ENCODE measurements around the gene HIPK2.

HIPK2 gene

GRCh38 chr7:139669106-139670061, 108.4 kb downstream of the HIPK2 start:
- peak in 2 of 3 donors; percentile 45 to 58 for DNase-seq

GRCh38 chr7:139667377-139667776, 110.4 kb downstream of the HIPK2 start:
- DNase-seq, result no peak

DNA sequence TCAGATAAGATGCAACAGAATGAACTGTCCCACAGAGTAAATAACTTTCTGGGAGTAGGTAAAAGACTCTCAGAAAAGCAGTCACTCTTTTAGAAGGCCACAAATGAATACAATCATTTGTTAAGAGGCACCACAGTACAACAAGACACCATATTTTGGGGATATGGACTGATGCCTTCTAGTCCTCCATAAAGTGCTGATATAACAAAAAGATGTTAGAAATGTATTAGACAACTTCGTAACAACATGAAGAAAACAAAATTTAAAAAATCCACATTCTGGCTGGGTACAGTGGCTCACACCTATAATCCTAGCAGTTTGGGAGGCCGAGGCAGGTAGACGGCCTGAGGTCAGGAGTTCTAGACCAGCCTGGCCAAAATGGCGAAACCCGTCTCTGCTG, 111.3 kb downstream of the HIPK2 start:
- no peak for DNase-seq

DNA sequence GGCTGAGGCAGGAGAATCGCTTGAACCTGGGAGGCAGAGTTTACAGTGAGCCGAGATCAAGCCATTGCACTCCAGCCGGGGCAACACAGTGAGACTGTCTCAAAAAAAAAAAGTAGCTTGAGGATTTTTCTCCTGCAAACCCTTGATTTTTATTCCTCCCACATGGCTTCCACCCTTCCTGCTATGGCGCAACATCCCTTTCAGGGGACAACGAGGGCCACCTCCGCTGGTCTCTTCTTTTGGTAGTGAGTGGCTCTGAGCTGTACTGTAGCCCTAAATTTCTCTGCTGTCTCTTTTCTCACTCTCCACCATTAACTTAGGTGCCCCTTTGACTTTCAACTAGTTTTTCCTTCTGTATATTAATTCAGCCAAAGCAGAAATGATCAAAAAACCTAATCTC, 113.4 kb downstream of the HIPK2 start:
- DNase-seq, result peak; percentile 31 to 56 (median 38)

GRCh38 chr7:139663608-139664177, 114.1 kb downstream of the HIPK2 start:
- peak in 1 of 3 donors; percentile 26 for DNase-seq

GRCh38 chr7:139661903-139662302, 115.9 kb downstream of the HIPK2 start:
- DNase-seq, result no peak

DNA sequence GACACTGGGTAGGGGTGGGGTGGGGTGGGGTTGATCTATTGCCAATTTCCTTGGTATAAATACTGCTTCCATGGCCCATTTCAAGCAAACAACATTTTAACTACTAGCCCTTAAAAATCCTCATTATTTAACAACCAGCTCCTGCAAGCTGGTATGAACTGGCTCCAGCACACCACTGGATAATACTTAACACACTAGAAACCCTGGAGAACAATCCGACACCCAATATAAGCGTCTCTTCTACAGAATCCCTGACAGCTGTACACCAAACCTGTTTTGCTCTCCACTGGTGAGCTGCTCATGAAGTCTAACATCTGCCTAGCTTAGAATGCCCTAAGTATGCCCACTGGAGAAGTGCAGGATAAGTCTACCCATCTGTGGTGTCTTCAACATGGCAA, 116.8 kb downstream of the HIPK2 start:
- no peak for DNase-seq

GRCh38 chr7:139660317-139661042, 117.3 kb downstream of the HIPK2 start:
- peak in 1 of 3 donors; percentile 33 for DNase-seq

GRCh38 chr7:139659922-139660316, 117.9 kb downstream of the HIPK2 start:
- DNase-seq, result peak in 1 of 3 donors; percentile 26

GRCh38 chr7:139658908-139659675, 118.7 kb downstream of the HIPK2 start:
- DNase-seq, result no peak

DNA sequence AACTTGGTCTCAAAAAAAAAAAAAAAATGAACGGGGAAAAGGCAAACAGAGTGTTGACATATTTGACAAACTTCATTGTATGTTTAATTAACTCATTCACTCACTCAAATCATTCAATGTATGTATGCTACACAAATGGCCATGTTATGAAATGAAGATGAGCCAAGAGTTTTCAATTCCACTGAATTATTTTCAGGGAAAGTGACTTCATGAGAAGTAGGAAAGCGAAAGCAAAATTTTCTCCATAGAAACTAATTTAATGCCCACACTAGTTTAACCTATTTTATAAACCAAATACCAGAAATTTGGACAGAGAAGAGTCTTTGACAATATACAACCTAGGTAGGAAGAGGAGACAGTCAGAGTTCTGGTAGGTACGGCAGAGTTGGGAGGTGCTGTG, 119.5 kb downstream of the HIPK2 start:
- peak in 2 of 3 donors; percentile 30 to 65 for DNase-seq

DNA sequence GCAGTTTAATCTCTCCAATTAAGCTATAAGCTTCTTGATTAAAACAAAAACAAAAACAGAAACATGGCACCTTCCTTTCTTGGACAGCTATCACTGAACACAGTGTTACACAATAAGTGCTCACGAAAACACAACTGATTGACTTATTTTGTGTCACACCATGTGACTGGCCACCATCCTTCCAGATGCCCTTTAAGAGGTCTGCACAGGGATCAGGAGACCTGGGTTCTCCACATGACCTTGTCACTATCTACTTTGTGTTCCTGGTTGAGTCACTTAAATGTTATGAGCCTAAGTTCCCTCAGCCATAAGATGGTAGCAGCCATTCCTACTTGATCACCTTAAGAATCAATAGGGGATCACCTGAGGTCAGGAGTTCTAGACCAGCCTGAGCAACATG, 120.1 kb downstream of the HIPK2 start:
- DNase-seq, result no peak

- DNase-seq, result no peak
These were observed 121.4 kb downstream of the HIPK2 start for GRCh38 chr7:139656387-139656786.

DNA sequence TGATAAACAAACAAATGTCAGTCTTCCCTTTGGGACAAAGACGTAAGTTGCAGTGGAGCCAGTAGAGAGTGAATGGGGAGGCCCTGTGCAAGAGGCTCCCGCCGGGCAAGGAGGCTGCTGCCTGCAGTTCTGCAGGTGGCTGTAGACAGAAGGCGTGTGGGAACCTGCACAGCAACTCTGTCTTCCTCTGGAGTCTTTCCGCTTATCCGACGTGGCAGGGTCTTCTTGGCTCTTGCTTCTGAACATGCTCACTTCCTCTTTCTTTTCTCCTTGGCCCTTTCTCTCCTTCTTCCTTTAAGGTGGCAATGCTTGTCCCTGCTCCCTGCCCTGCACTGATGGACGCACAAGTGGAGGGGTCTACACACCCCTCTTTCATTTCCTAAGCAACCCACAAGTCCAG, 122.5 kb downstream of the HIPK2 start:
- no peak for DNase-seq

DNA sequence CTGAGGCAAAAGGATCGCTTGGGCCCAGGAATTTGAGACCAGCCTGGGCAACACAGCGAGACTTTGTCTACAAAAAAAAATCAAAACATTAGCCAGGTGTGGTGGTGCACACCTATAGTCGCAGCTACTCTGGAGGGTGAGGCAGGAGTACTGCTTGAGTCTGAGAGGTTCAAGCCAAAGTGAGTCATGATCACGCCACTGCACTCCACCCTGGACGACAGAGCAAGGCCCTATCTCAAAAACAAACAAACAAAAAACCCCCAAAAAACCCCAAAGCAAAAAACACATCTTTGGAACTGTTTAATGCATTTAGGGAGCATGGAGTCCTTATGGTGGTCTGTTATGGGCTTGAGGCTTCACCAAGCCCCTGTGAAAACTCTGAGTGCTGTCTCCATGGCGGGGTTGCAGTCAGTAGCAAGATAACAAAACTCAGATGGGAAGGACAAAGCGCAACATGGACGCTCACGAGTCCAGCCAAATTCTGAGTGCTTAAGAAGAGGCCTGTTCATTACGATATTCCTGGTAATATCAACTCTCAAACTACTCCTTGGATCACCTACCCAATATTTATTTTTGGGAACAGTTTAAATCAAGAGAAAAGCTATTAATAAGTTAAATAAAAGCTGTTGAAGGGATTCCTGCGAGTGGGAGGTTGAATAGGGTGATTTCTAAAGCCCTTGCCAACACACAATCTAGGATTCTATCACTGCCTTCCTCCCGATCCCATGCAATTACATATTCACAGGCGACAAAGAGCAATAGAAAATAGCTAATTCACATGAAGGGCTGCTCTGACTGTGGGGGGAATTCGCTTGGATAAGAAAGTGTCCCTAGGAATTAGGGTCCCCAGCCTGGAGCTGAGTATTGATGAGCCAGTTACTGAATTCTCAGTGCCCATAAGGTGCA, 123.3 kb downstream of the HIPK2 start:
- DNase-seq, result peak; percentile 59 to 68 (median 61)

DNA sequence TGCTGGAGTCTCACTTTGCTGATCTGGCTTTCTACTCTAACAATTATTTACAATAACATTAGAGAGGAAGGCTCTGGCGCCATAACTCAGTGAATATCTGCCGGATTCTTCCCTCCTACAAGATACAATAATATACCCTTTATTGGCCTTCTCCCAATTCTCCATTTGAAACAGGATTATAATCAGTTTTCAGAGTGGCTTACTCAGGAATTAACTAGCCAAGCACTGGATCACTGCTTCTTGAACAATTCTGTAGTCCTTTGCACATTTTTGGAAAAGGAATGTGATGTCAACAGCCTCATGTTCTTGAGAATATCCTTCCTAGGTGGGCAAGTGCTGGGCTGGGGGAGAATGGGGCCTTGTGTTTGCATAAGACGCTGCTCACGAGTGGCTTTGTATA, 125.9 kb downstream of the HIPK2 start:
- DNase-seq, result no peak

DNA sequence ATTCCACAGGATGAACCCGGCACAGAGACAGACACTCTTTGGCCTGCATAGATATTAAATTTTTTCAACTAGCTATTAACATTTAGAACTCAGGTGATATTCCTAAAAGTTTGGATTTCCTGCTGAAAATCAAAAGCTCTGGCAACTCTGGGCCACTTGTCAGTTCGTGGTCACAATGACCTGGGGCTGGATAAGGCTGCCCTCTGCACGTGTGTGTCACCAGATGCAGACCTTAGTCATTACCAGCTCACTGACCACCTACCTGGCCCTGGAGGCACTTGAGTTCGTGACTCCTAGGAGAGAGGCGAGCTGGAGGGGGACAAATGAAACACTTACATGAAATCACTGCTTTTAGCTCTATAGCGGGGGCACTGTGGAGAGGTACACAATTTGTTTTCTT, 126.5 kb downstream of the HIPK2 start:
- DNase-seq, result peak in 1 of 3 donors; percentile 29

DNA sequence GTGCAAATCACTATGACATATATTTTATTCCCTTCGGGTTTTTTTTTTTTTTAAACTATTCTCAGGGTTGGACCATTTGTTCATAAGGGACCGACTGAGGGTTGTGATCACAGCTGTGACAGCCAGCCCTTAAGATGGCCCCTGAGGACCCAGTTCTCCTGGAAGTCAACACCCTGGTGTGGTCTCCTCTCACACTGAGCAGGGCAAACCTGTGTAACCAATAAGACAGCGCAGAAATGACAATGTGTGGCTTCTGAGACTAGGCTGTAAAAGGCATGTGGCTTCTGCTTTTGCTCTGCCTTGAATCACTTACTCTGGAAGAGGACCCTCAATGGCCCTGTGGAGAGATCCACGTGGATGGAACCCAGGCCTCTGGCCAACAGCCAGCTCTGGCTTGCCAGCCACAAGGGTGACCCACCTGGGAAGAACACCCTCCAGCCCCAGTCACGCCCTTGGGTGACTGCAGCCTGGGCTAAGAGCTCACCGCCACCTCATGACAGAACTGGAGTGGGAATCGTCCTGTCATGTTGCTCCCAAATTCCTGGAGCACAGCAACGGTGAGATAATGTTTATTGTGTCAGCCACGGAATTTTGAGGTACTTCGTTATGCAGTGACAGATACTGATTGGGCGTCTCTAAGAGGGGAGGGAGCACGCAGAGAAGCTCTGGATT, 127.2 kb downstream of the HIPK2 start:
- no peak for DNase-seq

DNA sequence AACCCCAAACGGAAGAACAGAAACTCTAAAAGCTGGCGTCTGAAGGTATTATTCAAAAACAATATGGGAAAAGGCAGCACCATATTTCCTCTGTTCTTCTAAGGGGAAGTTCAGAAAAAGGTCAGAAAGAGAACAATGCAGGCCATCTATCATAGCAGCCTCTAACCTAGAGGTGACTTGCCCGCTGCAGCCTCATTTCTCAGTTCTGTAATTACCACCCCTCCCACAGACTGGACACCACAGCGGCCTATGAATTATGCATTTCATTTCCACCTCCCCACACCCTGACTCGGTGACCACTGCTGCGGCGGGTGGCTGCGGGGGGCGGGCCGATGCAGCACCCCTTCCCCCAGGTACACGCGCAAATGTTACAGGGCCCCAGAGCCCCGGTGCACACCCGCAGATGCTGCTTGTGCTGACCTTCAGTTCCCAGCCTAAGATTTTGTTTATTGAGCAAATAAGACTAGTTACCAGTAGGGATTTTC, 128.8 kb downstream of the HIPK2 start:
- DNase-seq, result peak; percentile 80 to 89 (median 84)

- peak in 2 of 3 donors; percentile 29 to 32 for DNase-seq
These were observed 129.4 kb downstream of the HIPK2 start for GRCh38 chr7:139648391-139648861.
